NCI-H1417 (cell line): Measurements from ENCODE around the gene GALNS.

ENCODE experiments used
- DNase-seq, 3 experiments: peaks; one replicate each; lab custom pipeline; 2025; lab: John Stamatoyannopoulos, UW

Gene GALNS

DNA sequence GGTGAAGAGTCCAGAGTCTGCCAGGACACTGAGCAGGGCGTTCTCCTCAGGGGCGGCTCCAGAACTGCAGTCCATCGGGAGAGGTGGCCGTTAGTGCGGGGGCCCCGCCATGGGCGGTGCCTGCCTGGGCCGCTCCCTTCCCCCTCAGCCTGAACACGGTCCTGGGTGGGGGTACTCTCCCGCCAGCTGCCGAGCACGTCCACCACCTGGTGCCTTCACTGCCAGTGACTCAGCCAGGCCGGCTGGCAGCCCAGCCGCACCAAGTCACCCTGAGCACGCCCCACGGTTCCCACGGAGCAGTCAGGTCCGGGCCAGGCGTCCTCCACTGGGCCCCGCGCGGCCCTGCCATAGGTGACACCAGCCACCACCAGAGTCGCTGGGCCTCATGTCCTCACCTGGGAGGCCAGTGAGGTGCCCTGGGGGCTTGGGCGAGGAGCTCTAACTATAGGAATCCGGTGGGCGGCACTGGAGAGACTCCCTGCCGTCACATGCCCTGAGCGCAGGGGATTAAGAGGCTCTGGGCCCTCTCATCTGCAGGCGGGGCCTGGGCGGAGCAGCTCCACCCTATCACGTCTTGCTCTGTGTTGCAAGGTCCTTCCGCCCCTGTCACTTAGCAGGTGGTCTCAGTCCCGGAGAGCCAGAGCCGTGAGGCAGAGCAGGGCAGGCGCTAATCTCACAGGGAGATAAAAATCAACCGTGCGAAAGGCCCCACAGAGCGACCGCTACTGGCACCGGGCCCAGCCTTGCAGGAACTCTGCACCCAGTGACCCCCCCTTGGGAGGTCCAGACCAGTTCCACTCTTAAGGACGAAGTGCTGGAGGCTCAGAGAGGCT lies 86.1 kb downstream of the GALNS start:
- DNase-seq = peak; percentile 31 to 66 (median 38)

DNA sequence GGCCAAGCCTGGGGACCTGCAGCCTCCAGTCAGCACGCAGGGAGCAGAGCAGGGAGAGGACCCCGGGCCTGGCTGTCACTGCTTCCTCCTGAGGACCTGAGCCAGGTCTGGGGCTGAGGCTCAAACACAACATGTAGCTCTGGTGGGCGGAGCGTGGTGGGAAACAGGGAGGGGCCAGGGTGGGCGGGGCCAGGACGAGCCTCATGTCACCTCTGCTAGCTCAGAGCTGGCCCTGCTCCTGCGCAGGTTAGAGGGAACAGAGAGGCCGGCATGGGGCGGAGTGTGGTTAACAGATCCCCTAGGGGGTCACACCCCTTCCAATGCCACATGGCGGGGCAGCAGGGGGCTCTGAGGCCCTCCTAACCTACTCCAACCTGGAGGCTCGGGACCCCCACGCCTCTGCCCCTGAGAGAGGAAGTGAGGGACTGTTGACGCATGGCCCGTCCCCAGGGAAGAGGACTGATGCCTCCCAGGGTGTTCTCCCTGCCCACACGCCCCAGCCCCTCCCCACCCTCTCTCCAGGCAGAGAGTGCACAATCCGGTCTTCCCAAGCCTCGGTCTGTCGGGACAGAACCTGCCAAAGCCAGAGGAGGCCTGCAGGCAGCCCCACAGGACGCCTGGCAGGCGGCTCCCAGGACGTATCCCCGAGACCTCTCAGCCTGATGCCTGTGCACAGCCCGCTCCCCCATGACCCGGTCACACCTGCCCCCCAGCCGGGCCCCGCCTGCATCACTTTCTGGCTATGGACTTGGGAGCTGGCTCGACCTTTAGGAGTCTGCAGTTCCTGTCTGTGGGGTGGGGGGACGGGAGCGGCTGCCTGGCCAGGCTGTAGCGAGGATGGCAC lies 86.9 kb downstream of the GALNS start:
- DNase-seq = peak; percentile 23 to 69 (median 60)

DNA sequence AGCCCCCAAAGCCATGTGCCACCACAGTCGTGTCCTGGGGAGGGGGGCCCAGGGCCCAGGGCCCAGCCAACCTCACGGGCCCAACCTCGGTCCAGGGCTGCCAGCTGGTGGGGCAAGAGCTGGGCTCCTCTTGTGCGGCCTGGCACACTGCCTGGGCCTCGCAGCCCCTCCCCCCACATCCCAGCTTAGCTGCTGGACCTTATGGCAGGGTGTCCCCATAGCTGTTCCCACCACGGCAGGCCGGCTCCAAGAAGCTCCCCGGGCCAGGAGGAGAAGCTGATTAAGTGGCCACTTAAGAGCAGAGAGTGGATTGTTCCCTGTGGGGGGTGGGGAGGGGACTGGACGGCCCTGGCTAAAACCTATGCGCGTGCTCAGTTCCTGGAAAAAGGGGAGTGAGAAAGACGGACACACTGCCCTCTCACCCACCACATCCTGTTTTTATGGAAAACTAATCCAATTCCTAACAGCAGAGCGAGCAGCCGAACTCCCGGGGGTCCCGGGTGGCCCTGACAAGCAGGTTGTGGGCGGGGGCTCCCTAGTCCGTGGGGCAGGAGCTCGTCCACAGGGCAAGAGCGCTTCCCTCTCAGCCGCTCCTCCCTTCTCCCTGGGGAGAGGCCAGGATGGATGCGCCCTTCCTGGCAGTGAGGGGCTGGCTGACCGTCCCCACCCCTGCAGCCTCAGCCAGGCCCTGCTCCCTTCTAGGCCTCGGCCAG lies 88.5 kb downstream of the GALNS start:
- peak in 2 of 3 experiments; percentile 26 to 62 for DNase-seq

DNA sequence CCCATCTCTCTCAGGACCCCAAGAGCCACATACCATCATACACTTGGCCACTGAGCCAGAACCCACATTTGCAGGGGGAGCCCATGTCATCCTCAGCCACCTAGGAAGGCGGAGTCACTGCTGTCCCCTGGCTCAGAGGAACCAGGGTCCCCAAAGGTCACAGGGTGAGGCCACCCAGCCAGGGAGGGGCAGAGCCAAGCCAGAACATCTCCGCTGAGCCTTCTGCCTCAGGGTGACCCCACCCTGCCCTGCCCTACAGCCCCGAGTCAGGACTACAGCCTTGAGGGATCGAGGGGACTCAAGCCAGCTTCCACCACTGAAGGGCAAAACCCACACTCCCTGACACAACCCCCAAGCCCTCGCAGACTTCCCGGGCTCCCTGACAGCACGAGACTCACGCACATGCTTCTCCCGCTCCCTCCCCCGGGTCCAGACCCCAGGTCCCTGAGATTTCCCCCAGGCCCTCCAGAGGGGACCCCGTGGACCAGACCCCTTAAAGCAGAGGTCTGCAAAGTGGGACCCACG lies 89.1 kb downstream of the GALNS start:
- DNase-seq = no peak

DNA sequence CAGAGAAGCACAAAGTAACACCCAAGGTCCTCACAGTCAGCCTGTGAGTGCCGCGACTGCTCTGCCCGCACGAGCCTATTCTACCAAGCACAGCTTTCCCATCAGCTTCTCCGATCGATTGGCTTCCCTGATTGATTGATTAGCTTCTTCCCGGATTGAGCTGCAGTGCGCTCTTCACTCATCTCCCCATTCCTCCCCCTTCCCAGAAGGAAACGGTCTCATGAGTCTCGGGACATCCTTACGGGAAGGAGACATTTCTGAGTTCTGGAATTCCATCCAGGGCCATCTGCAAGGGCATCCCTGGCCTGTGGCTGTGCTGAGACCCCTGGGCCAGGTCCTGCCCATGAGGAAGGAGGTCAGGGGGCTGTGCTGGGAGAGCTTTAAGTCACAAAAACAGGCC lies 89.8 kb downstream of the GALNS start:
- DNase-seq = no peak

DNA sequence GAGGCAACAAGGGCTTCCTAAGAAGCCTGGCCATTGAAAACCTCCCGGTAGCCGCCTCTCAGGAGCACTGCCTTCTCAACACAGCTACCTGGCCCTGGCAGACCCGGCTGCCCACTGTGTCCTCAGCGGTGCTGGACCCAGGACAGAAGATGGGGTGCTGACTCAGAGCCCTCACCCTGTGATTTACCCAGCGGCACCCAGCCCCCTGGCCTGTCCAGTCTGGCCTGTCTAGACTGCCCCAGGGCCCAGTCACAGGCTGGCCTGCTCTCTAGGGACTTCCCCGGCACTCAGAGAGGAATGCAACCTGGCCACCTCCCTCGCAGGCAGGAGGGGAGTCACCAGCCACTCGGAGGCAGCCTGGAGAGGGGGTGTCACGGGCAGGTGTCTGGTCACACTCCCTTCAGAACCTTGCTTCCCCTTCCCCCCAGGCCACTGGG lies 91.8 kb downstream of the GALNS start:
- DNase-seq = peak in 1 of 3 experiments; percentile 4

DNA sequence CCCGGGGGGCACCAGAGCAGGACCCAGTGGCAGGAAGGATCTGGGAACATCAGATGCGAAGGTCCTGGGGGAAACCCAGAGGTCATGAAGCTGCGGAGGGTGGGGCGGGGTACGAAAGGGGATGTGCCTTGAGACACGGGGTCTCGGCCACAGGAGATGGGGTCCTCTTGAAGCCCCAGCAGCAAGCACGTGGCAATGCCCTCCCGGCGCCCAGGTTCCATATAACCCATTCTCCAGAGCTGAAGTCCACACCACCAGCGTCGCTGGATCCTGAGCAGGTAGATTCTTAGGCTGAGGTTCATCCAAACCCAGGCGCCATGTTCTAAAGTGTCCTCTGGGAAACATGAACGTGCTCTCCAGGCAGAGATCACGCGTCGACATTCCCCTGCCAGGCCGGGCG lies 92.7 kb downstream of the GALNS start:
- no peak for DNase-seq
